GM19452 (cell line): ENCODE measurements around the gene EIF4E.

ENCODE experiments used
- ATAC-seq: cut with Tn5 transposase; IDR thresholded peaks from one replicate; pipeline ENCODE4 v1.9.1; 2021; ENCODE audit not compliant: unreplicated experiment

The EIF4E gene, protein sequence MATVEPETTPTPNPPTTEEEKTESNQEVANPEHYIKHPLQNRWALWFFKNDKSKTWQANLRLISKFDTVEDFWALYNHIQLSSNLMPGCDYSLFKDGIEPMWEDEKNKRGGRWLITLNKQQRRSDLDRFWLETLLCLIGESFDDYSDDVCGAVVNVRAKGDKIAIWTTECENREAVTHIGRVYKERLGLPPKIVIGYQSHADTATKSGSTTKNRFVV

GRCh38 chr4:98928505-98929340, at the start of gene EIF4E:
Gene EIF4E, minus strand, starts transcription at chr4:98929133. Its CDS starts 21 bp downstream, at chr4:98929112.
- peak; percentile 60 for ATAC-seq

- ATAC-seq: no peak
Measured at GRCh38 chr4:98977557-98977956, 48.6 kb upstream of the EIF4E start.

GRCh38 chr4:98976716-98977115, 47.8 kb upstream of the EIF4E start:
- no peak for ATAC-seq

GRCh38 chr4:98969878-98970785, 41.2 kb upstream of the EIF4E start:
- ATAC-seq: no peak

GRCh38 chr4:98967786-98968329, 38.9 kb upstream of the EIF4E start:
- no peak for ATAC-seq

DNA sequence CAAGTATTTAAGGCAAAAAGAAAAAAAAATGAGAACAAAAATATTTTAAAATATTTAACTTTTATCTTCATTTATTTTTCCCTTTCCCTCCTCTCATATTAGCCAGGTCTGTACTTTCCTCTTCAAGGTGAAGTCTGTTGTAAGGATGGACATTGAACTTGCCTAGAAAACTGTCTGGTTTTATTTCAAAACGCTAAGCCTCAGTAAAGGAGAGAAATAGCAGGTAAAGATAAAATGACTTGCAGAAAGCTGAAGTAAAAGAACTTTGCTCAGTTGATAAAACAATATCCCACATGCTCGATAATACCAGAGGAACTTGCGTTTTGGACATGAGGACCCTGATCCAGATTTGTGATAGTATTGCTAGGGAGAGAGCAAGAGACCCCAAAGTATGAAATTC, 38.0 kb upstream of the EIF4E start:
- no peak for ATAC-seq

GRCh38 chr4:98963538-98964433, 34.9 kb upstream of the EIF4E start:
- no peak for ATAC-seq

DNA sequence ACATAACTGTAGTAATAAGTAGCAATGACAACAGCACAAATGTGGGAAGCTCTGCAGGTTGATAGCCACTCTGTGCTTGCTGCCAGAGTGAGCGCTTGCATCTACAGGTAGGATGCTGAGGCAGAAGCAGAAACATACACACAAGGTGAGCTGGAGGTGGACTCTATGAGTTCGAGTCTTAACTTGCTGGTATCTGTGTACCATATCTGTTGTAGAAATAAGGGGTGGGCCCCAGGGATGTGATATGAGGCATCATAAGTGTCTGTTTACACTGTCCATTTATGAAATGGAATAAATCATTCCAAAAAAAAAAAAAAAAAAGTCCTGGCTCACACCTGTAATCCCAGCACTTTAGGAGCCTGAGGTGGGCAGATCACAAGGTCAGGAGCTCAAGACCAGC, 32.8 kb upstream of the EIF4E start:
- ATAC-seq: no peak

DNA sequence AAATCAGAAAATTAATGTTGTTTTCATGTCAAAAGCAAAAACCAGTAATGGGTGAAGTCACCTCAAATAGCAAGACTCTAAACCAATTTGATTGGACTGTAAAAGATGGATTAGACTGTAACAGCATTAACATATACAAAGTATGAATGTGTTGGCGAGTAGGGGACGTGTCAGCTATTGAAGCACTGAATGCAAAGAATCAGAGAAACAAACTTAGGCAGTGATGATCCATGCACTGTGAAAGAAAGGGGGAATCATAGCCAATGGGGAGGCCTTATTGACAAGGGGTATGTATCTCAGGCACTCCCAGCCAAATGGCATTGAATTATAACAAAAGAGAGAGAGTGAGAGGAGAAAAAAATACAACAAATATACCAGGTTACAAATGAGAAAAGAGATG, 30.5 kb upstream of the EIF4E start:
- no peak for ATAC-seq

GRCh38 chr4:98958065-98958464, 29.1 kb upstream of the EIF4E start:
- no peak for ATAC-seq

GRCh38 chr4:98955229-98955628, 26.3 kb upstream of the EIF4E start:
- no peak for ATAC-seq

DNA sequence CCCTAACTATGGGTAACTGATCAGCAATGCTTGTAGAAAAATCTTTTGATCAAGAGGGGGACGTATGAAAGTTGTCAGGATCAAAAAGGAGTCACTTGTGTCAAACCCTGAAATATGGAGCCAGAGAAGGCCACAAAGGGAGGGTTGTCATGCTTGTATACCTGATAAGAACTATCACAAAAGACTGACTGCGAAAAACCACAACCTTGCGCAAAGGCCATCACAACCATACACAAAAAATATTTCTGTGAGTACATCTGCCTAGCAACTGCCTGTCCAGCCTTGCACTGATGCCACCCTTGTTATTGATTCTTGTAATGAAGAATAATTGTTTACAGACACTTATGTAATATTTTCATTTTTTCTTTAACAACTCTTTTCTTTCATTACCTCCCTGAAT, 22.8 kb upstream of the EIF4E start:
- no peak for ATAC-seq

- no peak for ATAC-seq
Measured at GRCh38 chr4:98950925-98951324, 22.0 kb upstream of the EIF4E start.

- no peak for ATAC-seq
Measured at GRCh38 chr4:98946359-98946758, 17.4 kb upstream of the EIF4E start.

- ATAC-seq: no peak
Measured at GRCh38 chr4:98945297-98945850, 16.4 kb upstream of the EIF4E start.

GRCh38 chr4:98939892-98940298, 11.0 kb upstream of the EIF4E start:
- ATAC-seq: no peak

GRCh38 chr4:98939438-98939837, 10.5 kb upstream of the EIF4E start:
- no peak for ATAC-seq

- no peak for ATAC-seq
Measured at GRCh38 chr4:98937986-98938720, 9.2 kb upstream of the EIF4E start.

DNA sequence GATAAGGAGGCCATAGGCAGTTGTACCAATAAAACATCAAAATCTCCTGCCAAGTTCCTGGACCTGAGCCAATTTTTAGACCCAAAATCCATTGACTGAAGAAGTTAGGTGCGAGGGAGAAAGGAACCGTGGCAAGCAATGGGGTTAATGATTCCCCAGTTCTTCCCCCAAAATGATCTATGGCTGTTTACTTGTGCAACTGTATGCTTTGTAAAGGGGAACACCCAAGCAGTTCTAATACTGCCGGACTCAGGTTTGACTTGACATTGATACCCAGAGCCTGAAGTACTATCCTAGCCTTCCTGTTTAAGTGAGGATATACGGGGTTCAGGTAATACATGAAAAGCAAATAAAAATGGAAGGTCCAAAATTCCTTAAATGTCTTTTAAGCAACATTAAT, 6.7 kb upstream of the EIF4E start:
- ATAC-seq: no peak
